GM19025 (cell line): ENCODE measurements around the gene SLC25A26.

Experiments used
- ATAC-seq: cut with Tn5 transposase; IDR thresholded peaks from one replicate; pipeline ENCODE4 v1.9.1; 2021; ENCODE audit warnings: mild to moderate bottlenecking, low read depth, moderate library complexity; ENCODE audit not compliant: unreplicated experiment

SLC25A26 gene

GRCh38 chr3:66365080-66365479 is 144.3 kb downstream of the SLC25A26 start:
- no peak for ATAC-seq

GRCh38 chr3:66366747-66367146 is 145.9 kb downstream of the SLC25A26 start:
- ATAC-seq, result no peak

GRCh38 chr3:66367979-66368378 is 147.2 kb downstream of the SLC25A26 start:
- ATAC-seq, result no peak

- no peak for ATAC-seq
Measured at GRCh38 chr3:66370179-66370578, 149.4 kb downstream of the SLC25A26 start.

GRCh38 chr3:66371432-66371831 is 150.6 kb downstream of the SLC25A26 start:
- ATAC-seq, result no peak

- ATAC-seq, result no peak
Measured at GRCh38 chr3:66372681-66373350, 152.0 kb downstream of the SLC25A26 start.

GRCh38 chr3:66376568-66376967 is 155.8 kb downstream of the SLC25A26 start:
- ATAC-seq, result no peak

GRCh38 chr3:66377800-66378199 is 157.0 kb downstream of the SLC25A26 start:
- ATAC-seq, result no peak

GRCh38 chr3:66378256-66378655 is 157.5 kb downstream of the SLC25A26 start:
- no peak for ATAC-seq

GRCh38 chr3:66379565-66379964 is 158.8 kb downstream of the SLC25A26 start:
- no peak for ATAC-seq

GRCh38 chr3:66380200-66380932 is 159.6 kb downstream of the SLC25A26 start:
- no peak for ATAC-seq

- ATAC-seq, result no peak
Measured at GRCh38 chr3:66381626-66382025, 160.8 kb downstream of the SLC25A26 start.

GRCh38 chr3:66382142-66382541 is 161.3 kb downstream of the SLC25A26 start:
- ATAC-seq, result no peak

- no peak for ATAC-seq
Measured at GRCh38 chr3:66383023-66383422, 162.2 kb downstream of the SLC25A26 start.

- no peak for ATAC-seq
Measured at GRCh38 chr3:66383998-66384745, 163.4 kb downstream of the SLC25A26 start.

- ATAC-seq, result no peak
Measured at GRCh38 chr3:66385066-66385465, 164.3 kb downstream of the SLC25A26 start.

GRCh38 chr3:66386011-66386924 is 165.5 kb downstream of the SLC25A26 start:
- peak; percentile 82 for ATAC-seq

- peak; percentile 50 for ATAC-seq
Measured at GRCh38 chr3:66386925-66387650, 166.3 kb downstream of the SLC25A26 start.

GRCh38 chr3:66390013-66390412 is 169.2 kb downstream of the SLC25A26 start:
- no peak for ATAC-seq

- ATAC-seq, result no peak
Measured at GRCh38 chr3:66392512-66392911, 171.7 kb downstream of the SLC25A26 start.
